GM19452 (cell line): ENCODE data around the gene LIPT1.
"Not testable (repeated sequence)": the region's sequence is repeated elsewhere in the genome, so short reads cannot be mapped to it uniquely, and the experiment has no call there.

ENCODE experiments used
- ATAC-seq: cut with Tn5 transposase; IDR thresholded peaks from one replicate; pipeline ENCODE4 v1.9.1; 2021; ENCODE audit not compliant: unreplicated experiment

Gene LIPT1

GRCh38 chr2:99171377-99172140 lies 16.8 kb downstream of the LIPT1 start:
- ATAC-seq: no peak

DNA sequence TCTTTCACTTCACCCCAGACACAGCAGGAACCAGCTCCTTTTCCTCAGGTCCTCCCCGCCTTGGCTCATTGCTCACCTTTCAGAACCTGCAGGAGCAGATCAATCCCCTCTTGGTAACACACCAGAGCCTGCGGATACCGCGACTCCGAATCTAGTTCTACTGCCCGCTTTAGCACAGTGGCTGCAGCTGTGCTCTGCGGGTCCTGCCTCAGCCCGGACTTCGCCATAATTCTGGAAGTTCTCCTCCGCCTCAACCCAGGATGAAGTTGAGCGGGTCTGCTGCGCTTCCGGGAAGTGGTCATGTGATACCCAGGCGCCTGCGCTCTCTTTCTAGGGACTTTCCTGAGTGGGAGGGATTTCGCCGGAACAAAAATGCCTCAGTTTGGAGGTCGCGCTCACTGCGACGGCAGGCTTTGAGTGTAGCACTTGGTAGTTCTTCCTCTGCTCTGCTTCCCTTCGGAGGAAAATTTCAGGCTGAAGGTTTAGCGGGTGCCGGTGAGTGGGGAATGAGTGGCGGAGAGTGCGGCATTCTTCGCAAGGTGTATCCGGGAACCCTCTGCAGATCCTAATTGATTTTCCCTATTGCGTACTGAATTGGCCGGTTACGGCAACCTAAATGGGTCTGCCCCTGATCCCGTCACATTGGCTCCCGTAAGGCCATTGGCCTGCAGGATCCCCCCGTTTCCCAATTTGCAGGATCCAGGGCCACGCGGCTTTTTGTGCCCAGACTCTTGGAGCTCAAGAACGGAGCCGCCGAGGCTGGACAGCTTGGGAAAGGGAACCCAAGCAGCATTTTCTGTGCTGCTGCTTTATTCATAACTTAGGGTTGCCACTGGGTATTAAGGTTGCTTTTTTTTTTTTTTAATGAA lies 26.2 kb downstream of the LIPT1 start, which contains the start of the genes MITD1 and MRPL30:
MITD1 (minus strand) TSS at position 304 of the 869 bp plus-strand sequence; CDS start at position 227, 77 bp downstream.
MRPL30 (plus strand) TSS at position 430 of the 869 bp plus-strand sequence. CDS start 5,020 bp downstream, outside the sequence.
- ATAC-seq: peak; percentile 93

DNA sequence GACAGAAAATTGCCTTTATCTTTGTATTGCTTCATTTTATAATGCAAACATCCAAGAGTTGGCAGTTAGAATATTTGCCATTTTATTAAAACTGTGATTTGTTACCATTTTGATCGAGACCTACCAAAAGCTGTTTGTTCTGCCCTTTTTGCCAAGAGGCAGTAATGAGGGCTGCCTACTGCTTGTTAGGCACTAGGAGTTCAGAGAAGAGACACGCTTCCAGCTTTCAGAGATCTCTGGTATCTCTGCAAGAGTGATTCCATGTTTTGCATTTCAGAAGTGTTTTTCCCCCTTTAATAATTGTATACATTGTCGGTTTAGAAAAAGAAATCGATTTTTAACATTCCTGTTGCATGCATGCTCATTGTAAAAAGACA lies 26.8 kb downstream of the LIPT1 start:
- ATAC-seq: no peak

- ATAC-seq: no peak
Measured at GRCh38 chr2:99183025-99183424, 28.3 kb downstream of the LIPT1 start.

GRCh38 chr2:99184811-99185210 lies 30.0 kb downstream of the LIPT1 start:
- no peak for ATAC-seq

GRCh38 chr2:99187011-99187410 lies 32.2 kb downstream of the LIPT1 start:
- ATAC-seq: no peak

DNA sequence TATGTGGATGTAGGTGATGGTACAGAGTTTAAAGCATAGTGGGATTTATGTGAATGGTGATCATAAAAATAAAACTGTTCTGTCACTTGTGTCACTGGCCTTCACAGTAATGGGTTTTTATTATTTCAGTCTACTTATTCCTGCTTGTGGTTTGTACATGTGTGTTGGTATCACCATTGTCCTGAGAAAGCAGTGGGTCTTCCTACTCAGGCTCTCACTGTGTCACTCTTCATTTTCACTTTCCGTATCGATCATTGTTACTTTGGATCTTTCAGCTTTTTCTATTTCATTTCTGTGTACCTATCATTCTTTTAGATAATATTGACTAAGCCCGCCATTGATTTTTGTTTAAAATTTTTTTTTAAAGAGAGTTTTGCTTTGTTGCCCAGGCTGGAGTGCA lies 33.6 kb downstream of the LIPT1 start:
- ATAC-seq: no peak

- ATAC-seq: no peak
Measured at GRCh38 chr2:99190548-99190947, 35.8 kb downstream of the LIPT1 start.

DNA sequence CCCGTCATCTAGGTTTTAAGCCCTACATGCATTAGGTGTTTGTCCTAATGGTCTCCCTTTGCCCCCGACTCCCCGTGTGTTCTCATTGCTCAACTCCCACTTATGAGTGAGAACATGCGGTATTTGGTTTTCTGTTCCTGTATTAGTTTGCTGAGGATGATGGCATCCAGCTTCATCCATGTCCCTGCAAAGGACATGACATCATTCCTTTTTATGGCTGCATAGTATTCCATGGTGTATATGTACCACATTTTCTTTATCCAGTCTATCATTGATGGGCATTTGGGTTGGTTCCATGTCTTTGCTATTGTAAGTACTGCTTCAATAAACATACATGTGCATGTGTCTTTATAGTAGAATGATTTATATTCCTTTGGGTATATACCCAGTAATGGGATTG lies 37.6 kb downstream of the LIPT1 start:
- not testable (repeated sequence) for ATAC-seq

DNA sequence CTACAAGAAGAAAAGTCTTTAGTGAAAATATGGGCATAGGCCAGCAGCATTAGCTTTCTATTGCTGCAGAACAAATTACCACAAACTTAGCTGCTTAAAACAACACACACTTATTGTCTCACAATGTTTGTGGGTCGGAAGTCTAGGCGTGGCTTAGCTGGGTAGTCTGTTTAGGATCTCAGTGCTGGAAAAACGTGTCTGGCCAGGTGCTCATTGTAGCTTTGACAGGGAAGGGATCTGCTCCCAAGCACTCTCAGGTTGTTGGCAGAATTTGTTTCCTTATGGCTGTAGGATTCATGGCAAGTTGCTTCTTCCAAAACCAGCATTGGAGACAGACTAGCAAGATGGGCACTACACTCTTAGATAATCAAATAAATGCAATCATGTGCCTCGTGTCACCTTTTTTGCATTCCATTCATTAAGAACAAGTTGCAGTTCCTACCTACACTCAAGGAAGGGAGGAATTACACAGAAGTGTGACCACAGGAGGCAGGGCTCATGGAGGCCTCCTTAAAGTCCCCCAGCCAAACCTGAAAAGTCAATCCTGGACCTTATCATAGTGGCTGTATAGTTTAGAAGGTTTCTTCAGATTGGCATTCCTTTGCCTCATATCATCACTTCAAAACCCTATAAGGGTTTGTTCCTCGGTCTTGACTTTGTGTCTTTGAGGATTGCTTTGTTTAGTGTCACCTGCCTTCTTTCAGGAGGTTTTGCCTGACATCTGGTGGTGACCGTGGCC lies 43.5 kb downstream of the LIPT1 start:
- no peak for ATAC-seq

DNA sequence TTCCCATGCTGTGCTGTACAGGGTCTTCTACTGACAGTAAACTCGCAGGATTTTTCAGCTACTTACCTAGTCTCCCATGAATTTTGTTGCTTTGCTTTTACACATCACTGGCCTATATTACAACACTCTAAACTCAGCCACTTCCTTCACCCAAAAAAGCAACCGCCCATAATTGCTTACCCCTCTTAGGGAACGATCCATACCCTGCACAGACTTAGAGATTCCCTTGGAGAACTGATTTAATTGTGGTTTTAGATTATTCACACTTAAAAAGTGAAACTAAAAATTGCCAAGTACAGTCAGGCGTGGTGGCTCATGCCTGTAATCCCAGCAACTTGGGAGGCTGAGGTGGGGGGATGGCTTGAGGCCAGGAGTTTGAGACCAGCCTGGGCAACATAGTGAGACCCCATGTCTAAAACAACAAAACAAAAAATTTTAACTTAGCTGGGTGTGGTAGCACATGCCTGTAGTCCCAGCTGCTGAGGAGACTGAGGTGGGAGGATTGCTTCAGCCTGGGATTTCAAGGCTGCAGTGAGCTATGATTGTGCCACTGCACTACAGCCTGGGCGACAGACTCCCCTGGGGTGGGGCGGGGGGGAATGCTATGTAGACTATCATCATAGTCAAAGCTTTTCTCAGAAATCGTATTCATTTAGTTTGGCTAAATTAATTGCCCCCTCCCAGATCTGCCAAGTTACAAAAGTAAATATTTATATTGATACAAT lies 45.5 kb downstream of the LIPT1 start:
- ATAC-seq: no peak

DNA sequence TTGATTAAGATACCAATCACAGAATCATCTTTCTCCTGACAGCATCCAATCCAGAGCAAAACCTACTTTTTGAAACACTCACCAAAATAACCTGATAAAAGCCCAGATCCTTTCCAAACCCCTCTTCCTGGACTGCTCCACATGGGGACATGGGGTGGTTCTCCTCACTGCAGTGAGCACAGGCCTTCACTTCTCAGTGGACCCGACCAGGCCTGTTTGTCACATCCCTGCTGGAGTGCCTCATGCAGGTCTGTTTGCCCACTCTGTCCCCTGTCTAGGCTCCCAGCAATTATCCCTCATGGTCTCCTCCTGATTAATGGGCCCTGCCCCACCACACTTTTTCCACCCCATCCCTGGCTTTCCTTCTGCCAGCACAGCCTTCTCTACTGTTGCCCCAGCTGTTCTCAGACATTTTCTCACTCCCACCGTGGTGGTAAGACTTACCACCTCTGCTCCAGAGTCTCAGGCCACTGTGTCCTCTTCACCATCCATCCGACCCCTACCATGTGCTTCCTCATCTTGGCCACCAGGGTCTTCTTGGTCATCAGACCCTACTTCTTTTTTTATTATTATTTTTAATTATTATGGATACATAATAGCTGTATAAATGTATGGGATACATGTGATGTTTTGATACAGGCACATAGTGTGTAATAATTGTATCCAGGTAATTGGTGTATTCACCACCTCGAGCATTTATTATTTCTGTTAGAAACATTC lies 47.4 kb downstream of the LIPT1 start:
- no peak for ATAC-seq

GRCh38 chr2:99205491-99205890 lies 50.7 kb downstream of the LIPT1 start:
- no peak for ATAC-seq
